AG08395 (cell line): ENCODE measurements around the gene SNAP25.

ENCODE experiments used
- DNase-seq: peaks from one replicate; pipeline ENCODE4 v3.0.0; 2012; ENCODE audit warnings: mixed read lengths, low spot score

The SNAP25 gene

DNA sequence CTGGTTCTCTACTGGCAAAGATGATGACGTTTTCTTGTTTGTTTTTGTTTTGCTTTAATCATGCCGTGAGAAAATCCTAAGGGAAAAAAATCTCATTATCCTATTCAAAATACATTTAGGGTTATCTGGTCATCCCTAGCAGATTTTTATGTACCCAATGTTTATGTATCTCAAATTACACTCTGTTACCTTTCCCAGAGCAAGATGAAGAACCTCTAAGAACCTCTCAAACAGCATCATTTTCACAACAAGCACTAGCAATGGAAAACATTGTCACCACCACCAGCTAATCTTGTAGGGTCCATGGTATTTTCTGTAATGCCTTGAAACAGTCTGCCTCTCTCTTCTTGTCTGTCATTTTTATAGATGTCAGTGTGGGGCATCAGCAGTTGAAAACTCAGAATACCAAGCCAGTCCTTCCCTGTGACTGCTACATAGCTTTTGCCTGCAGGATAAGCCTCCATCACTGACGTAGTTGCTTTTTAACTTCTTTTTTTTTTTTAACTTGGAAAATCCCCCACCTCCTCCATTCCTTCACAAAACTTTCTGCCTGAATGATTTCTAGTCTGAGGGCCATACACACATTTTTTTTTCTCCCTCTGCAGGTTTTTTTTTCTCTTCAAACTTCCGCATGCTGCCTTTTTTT, 2.4 kb upstream of the SNAP25 start:
- DNase-seq: no peak

DNA sequence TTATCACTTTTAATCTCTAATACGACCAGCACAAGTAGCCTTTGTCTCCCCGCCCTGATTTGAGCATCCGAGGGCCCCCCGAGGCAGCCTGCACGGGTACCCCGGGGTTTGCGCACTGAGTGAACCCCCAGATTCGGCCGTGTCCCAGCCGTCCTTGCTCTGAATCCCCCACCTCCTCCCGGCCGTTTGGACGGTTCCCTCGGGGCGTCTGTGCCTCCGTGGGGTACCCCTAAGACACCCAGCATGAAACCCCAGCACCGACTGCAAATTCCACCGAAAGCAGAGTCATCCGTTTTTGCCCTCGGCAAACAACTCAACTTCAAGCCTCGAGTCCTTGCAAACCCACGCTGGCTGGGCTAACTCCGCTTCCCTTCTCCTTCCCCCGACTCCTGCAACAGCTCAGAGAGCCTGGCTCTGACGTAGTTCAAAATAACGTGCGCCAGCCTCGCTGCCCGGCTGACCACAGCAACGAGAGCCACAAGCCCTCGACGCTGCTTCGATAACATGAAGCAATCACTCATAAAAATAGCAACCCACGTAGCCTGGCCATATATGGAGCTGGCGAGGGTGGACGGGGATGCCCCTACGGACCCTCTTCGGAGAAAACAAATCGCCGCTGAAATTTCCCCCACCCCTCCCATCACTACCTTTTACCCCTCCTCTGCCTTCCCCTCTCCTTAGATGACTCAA, 764 bp upstream of the SNAP25 start:
- peak; percentile 55 for DNase-seq

DNA sequence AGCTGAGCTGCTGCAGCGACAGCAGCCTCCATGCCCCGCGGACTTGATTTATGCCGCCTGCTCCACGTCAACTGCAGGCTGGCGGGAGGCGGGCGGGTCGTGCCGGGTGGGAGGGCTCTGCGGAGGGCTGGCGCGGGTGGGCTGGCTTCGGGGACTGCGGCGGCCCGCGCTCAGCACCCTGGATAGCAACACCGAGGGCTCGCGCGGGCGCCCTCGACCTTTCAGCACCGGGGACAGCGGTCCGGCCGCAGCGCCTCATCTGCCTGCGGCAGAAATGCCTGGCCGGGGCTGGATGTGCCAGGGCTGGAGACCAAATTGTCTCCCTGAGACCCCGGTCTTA, 792 bp downstream of the SNAP25 start:
- DNase-seq: peak; percentile 78

DNA sequence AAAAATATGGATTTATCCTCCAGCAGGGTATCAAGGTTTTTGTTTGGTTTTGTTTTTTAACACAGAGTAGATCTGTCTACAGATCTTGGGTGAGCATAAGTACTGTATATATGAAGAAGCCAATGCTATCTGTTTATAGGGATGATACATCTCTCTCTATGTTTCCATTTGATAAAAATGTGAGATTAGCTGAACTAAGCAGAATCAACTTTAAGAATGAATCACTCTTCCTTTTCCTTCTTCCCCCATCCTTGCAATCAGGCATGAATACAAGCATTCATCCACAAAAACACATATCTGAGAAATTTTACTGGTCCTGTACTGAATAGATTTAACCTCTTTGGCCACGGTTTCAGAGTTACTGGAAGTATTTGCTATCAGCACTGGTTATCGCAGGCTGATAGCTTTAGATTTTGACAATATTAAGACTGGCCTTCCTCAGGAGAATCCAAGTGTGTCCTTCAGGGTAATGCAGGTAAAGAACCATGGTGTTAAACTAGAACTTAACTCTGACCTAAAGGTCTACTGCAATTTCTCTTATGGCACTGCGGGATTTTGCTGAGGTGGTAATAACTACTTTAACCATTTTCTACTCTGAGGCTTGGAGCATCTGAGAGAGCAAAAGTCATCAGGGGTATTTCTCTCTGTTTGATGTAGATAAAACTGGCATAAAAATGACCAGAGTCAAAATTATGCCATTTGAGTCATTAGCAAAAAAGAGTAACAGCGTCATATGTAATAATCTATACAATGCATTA, 1.5 kb downstream of the SNAP25 start:
- no peak for DNase-seq

DNA sequence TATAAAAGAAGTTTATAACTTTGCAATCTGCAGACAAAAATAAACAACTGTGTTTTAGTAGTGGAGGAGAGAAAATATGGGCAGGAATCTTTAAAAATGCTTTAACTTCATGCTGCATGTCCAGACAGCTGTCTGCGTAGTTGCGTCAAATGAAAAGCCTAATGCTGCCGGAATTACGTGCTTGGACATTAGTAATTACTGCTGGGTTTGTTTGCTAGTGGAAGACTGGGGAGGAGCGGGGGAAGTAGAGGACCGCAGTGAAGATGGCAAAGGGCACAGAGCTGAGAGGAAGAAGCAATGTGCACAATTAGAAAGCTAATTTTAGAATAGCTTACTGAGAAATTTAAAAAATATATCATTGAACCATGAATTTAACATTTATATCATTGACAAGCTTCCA, 2.4 kb downstream of the SNAP25 start:
- DNase-seq: no peak

DNA sequence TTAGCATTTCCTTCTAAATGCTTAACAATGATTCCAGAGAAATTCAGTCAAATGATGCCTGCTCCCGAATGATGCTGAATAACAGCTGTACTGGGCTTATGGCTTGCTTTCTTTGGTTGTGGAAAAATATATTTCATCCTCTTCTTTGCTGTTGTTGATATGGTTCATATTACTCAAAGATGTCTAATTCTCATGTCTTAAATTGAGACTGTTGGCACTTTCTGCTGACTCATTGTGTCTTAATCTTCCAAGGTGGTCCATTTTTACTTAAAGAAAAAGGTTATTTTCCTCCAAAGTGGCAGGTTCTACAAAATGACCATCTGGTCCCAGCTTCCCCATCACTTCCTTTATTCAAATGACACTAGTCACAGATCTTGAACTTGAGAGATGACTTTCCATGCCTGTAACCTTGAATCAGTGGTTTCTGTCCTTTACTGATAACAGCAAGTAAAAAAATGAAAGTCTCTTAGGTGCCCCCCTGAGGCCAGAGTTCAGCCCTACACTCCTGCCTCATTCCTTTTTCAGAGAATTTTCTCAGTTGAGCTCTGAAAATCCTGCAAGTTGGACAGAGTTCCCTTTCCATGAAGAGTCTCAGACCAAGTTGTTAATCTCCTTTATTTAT, 6.9 kb downstream of the SNAP25 start:
- peak; percentile 14 for DNase-seq

DNA sequence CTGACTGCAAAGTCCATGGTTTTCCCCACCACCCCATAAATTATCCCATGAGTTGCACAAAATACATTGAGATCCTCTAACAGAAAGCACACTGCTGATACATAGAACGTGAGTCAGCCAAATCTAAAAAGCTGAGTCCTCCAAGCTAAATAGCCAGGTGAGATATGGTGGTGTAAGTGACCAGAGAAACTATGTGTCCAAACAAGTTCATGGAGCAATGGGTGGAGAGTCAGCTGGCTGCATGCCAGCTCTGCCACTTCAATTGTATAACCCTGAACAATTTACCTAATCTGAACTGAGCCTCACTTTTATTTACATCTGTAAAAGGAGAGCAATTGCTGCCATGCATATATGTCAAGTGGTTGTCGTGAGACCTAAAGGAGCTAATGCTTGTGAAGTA, 9.7 kb downstream of the SNAP25 start:
- DNase-seq: no peak

DNA sequence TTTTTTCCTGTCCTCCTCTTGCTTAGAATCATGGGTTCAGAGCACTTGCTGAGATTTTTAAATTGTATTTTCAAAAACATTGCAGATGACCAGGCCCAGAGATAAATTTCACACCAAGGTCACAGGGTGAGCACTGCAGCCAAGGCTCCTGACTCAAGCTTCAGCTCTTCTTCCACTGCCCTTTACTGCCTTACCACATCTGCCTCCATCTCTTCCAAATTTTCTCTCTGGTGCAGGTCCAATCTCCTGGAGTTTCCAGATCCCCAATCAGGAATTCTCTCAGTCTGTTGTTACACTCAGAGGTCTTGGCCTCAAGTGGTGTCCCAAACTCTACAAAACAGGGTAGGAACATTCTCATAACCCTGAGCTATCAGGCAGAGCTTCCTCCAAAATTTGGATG, 12.7 kb downstream of the SNAP25 start:
- DNase-seq: no peak

DNA sequence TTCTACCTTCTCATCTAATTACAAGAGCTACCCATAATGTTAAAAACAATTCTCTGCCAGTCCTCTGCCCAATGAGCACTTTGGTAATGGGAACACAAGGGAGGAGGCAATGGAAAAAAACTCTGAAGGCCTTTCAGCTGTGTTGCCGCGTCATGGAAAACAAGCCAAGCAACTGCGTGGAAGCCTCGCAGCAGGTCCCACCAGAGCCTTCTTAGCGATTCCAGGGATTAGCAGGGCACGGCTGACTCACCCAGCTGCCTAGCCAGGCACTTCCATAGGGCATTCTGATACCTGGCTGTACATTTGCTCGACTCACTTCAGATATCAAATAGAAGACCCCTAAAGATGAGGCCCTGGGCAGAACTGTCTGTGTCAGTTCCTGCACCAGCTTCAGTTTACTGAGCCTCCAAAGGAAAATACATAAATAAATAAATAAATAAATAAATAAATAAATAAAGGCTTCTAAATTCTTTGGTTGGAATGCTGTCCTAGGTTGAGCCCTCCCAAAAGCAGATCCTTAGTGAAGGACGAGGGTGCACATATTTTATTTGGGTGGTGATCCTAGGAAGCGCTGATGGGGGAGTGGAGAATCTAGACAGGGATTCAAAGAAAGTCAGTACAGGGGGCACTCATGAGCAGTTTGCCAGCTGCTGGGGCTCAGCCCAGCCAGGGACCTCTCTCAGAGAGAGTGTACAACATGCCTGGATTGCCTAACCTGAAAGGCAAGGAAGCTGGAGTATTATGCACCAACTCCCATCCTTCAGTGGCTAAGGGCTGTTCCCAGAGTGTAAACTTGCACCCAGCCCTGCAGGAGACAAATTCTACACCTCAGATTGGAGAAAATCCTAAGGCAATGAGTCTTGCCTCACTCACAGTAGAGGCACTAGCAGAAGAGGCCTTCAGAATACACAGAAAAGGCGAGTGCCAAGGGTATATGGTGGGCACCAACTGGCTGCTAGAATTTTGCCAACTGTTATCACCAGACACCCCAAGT, 18.2 kb downstream of the SNAP25 start:
- no peak for DNase-seq

DNA sequence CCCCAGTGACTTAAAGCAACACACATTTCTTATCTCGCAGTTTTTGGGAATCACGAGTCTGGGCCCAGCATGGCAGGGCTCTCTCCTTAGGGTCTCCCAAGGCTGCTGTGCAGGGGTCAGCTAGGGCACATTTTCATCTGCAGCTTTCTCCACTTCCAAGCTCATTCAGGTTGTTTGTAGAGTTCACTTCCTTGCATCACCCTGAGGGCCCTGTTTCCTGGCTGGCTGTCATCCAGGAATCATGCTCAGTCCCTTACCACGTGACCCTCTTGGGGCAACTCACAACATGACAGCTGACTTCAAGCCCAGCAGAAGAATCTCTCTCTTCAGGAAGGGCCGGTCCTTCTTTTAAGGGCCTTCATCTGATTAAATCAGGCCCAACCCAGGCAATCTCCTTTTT, 21.3 kb downstream of the SNAP25 start:
- no peak for DNase-seq

DNA sequence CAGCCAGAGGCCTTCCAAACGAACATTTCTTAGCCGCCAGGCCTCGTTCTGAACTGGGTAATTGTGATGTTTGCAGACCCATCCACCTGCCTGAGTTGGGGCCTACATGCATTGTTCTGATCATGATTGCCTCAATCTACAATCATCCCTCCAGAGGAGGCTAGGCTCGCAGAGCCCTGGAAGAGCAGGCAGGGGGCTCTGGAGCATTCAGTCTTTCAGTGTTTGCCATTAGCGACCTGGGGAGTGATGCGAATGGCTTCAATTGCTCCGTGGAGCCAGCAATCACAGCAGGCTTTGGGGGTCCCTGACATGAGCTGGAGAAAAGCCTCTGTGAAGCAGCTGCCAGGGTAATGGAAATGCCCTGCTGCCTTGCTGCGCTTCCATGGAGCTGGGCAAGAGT, 22.0 kb downstream of the SNAP25 start:
- no peak for DNase-seq

DNA sequence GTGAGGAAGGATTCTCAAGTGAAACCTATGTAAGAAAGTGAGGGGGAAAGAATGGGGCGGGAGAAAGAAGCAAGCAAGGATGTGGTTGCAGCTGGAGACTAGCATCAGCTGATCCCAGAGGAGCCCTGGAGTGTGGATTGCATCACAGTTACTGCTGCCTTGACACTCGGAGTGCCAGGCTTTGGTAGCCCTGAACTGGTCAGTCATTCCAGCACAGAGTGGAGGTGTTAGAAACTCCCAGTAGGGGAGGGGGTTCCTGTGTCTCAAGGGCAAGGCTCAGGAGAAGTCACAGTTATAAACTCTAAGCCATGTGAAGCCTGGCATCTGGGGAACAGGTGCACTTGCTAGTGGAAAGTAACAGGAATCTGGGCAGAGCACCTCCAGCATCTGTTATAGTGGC, 23.5 kb downstream of the SNAP25 start:
- peak; percentile 39 for DNase-seq

DNA sequence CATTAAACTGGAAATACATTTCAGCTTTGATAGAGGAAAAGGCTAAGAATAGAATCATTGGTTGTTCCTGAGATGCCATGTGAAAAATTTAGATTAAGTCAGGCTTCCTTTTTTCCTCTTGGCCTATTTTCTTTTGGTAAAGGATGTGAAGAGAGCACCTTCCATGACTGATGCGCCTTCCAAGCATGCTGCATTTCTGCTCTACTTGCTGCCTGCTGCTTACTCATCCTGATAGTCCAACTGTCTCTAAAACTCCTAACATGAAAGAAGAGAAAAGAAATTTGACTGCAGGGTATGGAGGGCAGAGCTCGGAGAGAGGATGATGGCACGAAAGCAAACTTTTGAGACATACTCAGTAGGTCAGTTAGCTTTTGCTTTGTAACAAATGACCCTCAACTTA, 28.8 kb downstream of the SNAP25 start:
- DNase-seq: no peak

DNA sequence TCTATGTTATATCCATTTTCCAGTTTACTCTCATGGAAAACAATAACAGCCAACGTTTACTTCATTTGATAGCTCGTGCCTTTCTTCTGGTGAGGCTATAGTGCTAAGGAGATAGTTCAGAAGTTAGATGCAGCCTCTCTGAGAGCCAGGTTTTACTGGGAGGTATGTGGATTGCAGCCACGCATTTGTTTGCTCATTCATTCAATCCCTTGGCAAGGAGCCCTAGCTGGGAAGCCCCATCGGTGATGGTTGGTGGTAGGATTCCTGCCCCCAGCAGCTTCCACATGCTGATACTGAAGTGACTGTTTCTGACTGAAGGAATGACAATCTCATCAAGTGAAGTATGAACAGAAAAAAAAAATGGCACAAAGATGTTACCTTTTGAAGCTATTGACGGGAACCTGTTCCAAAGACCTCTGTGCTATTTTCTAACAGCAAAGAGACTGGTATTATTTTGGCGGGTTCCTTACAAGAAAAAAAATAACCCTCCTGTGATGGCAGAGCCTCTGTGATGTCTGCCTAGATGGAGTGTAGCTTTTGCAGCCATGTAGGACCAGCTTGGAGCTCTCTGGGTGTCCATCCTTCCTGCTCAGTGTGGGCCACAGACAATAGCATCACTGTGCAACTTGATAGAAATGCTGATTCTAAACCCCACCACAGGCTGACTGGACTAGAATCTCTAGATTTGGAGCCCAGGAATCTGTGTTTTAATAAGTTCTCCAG, 30.6 kb downstream of the SNAP25 start:
- DNase-seq: no peak

DNA sequence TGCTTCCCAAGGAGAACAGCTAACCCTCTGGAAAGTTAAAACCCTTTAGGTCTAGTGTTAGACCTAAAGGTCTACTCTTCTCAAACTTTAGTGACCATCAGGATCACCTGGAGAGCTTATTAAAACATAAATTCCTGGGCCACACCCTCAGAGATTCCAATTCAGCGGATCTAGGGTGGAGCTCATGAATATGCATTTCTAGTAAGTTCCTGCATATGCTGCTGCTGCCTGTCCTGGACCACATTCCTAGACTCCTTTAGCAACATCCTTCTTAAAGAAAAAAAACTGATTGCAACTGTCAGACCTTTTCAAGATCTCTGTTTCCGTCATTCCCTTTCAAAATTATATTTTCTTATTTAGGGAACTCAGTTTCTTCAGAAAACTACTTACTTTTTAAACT, 31.2 kb downstream of the SNAP25 start:
- no peak for DNase-seq

DNA sequence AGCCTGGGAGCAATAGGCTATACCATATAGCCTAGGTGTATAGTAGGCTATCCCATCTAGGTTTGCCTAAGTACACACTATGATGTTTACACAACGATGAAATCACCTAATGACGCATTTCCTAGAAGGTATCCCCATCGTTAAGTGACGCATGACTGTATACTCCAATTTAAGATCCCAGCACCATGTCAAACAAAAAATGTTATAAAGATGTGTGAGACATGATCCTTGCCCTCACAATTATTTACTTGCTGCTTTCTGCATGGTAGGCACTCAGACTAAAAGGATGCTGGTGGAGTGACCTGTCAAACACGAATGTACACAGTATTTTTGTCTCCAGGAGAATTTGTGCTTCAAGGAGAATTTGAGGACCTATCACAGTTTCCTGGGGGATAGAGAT, 32.3 kb downstream of the SNAP25 start:
- no peak for DNase-seq

DNA sequence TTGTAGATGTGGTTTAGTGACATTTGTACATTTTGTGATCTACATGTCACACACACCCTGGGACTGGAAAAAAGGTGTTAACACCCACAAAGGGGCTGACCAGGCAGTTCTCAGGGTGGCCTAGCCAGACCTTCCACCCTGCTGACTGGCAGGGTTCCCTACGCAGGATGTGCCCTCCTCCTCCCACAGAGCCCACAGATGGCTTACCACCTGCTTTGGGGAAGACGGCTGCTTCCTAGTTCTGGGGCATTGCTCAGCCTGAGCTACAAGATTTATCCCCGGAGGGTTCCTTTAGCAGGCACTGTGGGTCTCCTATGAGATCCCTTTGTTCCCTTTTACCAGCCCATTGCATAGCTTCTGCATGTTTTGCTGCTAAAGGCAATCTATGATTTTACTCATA, 35.1 kb downstream of the SNAP25 start:
- no peak for DNase-seq

DNA sequence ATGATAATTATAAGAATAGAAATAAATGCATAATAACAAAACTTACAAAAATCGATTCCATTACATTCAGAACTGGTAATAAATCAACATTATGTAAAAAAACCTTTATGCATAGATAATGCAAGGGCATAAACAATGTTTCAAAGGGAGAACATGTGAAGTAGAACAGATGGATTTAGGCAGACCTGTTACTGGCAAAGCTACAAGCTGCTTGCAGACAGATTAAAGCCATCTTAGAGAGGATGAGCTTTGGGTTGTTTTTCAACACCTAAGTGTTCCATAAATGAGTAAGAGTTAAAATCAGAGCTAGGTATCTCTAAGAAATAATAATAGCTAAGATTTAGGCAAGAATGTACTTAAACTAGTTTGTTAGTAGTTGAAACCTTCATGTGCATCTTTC, 37.2 kb downstream of the SNAP25 start:
- no peak for DNase-seq

DNA sequence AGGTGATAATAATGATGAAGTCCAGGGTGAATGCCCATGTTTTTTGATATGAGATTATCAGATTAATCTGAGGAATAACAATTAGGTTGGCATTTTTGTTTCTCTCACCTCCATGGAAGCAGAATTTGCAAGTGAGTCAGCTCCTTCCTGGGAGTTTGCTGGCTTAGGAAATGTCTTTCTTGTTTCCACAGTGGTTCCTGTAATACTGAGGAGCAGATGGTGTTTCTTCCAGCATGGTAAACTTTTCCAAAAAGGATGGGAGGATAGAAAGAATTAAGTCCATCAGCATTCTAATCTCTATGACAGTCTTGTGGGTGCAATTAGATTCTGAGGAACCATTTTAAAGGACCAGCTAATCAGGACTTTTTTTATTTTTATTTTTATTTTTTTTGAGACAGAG, 40.5 kb downstream of the SNAP25 start:
- no peak for DNase-seq

DNA sequence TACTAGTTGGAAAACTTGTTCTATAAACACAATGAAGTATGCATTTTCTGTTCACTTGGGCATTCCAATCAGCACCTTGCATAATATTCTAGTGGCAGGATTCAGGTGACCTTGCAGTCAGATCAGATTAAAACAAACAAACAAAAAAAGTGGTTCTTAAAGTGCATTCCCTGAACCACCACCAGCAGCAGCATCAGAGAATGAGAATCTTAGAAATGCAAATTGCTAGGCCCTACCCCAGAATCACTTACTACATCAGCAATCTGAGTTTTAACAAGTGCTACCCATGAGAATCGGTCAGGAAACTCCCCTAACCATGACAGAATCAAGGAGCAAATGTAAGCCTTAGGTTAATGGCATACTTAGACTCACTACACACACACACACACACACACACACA, 41.7 kb downstream of the SNAP25 start:
- DNase-seq: no peak

DNA sequence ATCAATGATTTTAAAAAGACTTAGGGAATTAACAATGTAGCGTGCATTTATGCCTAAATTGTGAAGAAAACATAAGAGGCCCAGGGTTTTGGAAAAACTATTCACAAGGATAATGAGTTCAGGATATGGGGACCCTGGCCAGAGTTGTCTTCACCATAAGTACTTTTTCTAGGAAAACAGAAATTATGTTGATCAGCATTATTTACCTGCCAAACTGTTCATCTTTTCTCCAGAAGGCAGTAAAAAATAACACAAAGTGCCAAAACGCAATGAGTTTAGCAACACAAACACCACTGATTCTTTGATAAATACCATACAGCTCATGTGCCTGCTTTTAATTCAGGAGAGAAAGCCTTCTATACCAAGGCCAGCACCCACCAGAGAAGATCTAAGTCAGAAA, 43.1 kb downstream of the SNAP25 start:
- no peak for DNase-seq
